ENCODE results near the gene ERCC2.

The ERCC2 gene

DNA sequence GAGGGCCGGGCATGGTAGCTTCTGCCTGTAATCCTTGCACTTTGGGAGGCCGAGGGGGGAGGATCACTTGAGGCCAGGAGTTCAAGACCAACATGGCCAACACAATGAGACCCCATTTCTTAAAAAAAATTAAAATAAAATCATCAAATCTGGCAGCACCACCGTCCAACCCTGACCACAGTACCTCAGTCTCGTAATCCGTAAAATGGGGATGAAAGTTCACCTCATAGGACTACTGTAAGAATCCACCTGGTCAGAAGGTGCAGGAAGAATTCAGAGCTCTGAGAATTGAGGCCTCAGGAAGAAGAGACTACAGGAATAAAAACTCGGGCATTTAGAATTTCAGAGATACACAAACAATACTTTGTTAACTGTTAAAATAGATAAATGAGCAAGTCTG lies 31.4 kb upstream of the ERCC2 start:
- DNase-seq (ENCODE audit: low read depth) = no peak

DNA sequence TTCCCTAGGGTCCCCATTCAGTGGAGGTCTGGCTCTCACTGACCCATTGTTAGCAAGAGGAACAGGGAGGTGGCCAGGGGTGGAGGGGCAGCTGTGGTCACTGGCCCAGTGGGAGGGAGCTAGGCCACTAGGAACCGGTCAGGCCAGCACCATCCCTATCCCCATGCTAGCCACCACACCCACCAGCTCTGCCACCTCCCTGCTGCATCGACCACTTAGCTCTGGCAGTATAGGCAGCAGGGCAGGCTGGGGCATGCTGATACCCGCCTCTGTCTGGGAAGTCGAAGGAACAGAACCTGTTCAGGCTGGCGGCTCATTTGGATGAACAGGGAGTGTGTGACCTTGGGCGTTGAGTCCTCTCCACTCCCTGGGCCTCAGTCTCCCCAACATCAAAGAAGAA lies 29.8 kb upstream of the ERCC2 start:
- no peak for DNase-seq (ENCODE audit: low read depth)

DNA sequence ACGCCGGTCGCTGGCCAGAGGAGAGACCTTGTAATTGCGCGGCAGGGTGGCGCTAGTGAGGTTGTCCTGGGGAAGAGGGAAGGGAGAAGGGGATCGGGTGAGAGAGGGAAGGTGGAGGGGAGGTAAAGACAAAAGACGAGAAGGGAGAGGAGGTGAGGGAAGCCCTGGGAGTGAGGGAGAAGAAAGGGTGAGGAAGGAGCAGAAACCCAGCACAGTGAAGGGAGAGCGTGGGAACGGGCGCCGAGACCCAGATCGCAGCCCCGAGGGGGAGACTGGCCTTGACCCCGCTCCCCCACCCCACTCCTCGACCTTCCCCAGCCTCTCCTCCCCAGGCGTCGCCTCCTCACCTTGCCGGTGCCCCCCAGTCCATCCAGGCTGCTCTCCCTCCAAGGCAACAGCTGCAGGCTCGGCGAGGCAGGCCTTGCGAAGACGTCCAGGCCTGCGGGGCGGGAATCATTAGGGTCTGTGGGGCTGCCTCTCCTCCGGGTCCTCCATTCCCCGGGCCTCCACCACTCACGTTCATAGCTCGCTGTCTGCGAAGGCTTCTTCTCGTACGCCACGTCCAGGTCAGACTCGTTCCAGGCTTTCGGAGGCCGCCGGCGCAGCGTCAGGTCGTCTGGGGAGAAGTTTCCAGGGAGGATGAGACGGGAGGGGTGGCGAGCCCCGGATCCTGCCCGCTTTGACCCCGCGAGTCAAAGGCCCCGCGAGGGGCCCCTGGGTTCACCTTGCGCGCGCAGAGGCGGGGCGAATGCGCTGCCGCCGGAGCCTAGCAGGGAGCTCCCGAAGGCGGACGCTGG lies 25.6 kb upstream of the ERCC2 start:
- no peak for DNase-seq (ENCODE audit: low read depth)

DNA sequence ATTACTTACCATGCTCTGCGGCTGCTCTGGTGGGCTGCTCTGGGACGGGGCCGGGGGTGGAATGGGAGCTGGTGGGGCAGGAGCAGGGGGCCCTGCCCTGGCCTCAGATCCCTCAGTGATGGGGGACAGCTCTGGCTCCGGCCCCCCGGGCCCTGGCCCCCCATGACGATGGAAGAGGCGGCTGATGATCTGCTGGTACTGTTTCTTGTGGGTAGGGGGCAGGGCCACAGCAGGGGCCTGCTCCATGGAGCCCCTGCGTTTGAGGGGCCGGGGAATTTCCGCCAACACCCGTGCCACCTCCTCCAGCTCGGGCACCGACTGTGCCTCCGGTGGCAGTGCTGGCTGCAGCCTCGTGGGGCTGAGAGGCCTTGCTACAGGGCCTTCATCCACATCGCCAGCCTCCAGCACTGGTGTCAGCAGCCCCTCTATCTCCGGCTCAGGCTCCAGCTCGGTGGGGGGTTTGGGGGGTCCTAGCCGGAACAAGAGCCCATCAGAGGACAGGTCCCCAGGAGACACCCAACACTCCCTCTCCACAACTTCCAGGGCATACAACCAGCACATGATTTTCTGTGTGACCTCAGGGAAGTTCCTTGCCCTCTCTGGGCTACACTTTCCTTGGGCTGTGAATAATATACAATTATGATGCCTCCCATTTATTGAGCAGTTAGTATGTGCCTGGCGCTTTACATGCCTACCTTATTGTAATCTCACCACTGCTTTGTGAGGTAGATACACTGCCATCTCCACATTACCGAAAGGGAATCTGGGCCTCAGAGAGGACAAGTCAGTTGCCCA lies 21.7 kb upstream of the ERCC2 start:
- no peak for DNase-seq (ENCODE audit: low read depth)

DNA sequence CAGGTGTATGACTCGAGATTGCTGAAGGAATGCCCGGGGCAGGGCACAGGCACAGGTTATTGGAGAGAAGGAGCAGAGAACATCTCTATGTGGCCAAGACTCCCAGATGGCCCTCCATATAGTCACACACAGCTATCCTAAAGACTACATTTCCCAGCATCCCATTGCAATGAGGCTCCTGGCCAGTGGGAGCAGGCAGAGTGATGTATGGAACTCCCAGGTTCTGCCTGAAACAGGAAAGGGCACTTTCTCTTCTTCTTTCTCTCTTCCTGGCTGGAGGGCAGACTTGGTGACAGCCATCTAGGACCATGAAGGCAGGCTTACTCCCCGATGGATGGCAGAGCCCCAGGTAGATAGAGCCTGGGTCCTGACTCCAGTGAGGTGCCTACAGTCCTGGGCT lies 21.0 kb upstream of the ERCC2 start:
- no peak for DNase-seq (ENCODE audit: low read depth)

DNA sequence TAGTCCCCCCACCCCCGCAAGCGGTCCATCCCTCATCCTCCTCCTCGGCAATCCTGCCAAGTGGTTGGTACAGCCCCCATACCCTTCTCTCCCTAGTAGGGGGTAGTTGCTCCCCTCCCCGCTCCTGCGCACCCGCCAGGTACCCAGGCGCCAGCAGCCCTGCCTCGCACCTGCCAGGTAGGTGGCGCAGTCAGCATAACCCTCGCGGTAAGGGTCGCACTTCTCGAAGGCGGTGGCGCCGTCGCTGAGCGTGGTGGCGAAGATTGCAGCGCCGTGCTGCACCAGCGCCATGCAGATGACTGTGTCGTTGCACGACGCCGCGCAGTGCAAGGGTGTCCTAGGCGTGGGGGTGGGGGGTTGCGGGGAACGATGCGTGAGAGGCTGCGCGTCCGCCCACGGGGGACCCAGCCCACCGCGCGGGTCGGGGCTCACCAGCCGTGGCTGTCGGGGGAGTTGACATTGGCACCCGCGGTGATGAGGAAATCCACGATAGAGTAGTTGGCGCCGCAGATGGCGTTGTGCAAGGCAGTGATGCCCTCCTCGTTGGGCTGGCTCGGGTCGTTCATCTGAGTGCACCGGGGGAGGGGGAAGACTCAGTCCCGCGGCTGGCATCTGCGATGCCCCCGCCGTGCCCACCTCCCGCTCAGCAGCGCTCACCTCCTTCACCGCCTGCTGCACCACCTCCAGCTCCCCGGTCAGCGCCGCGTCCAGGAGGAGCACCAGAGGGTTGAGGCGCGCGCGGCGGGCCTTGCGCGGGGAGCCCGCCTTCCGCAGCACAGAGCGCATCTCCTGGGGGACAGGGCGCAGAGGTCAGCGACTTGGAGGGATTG lies 15.2 kb upstream of the ERCC2 start:
- no peak for DNase-seq (ENCODE audit: low read depth)

DNA sequence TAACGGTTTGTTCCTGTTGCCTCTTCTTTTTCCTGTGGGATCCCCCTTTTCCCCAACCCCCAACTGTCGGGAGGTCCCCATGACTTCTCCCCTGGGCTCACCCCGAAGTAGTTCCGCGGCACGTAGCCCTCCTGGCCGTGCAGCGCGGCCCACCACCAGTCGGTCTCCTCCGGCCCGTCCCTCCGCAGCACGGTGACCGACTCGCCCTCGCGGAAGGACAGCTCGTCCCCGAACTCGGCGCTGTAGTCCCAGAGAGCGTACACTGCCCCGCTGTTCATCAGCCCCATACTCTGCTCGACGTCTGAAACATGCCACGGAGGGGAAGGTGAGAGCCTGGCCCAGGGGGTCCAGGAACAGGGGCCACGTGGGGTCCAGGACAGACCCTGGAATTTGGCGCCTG lies 12.1 kb upstream of the ERCC2 start:
- DNase-seq (ENCODE audit: low read depth) = no peak

DNA sequence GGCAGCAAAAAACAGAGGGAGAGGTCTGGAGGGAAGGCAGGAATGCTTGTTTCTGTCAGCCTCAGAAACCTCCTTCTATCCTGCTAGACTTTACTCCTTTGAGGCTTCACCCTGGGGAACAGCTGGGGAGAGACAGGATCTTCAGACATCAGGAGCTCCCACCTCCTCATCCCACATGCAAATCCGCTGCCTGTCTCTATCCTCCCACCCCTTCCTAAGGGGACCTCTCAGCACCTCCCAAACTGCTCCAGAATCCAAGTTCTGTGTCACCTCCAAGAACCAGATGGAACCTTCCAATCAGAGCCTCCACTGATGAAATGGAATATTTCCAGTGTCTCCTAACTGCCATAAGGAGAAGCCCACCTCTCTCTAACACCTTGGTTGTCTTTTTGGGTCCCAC lies 9.7 kb upstream of the ERCC2 start:
- no peak for DNase-seq (ENCODE audit: low read depth)

DNA sequence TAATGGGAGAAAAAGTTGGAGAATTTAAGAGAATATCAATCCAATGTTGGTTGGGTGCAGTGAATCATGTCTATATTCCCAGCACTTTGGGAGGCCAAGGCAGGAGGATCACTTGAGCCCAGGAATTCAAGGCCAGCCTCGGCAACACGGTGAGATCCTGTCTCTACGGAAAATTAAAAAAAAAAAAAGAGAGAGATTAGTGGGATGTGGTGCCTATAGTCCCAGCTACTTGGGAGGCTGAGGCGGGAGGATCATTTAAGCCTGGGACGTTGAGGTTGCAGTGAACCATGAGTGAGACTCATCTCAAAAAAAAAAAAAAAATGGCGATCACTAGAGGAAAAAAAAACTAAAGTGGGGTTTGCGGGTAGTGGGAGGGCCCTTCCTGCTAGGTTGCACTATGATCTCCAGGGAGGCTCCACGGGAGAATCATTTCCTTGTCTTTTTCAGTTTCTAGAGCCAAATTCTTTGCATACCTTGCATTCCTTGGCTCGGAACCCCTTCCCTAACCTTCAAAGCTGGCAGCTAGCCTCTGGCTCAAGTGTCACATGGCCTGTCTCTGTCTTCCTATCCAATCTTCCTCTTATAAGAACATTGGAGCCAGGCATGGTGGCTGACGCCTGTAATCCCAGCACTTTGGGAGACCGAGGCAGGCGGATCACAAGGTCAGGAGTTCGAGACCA lies 5.8 kb upstream of the ERCC2 start:
- DNase-seq (ENCODE audit: low read depth) = no peak

DNA sequence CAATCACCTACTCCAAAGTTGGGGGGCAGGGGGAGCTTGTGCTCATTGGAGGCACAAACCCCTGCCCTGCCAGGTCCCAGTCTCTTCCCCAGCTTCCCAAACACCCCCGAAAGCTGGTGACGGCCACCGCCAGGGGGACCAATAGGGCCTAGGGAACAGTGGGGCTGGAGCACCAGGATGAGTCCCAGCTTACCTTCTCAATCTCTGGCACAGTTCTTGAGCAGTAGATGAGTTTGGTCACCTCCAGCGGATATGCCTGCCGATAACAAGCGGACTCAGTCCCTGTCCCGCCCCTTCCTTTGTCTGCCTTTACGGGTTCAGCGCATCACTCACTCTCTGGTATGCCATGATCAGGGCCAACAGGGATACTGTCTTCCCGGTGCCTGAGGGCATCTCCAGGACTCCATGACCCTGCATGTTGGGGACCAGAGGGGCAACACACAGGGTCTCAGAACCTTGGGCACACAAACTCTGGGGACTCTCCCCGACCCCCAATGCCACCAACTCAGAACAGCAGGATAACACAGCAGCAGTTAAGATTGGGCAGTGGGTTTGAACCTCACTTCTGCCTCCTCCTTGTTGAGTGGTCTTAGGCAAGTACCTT lies 1.5 kb downstream of the ERCC2 start:
- DNase-seq (ENCODE audit: low read depth) = no peak

DNA sequence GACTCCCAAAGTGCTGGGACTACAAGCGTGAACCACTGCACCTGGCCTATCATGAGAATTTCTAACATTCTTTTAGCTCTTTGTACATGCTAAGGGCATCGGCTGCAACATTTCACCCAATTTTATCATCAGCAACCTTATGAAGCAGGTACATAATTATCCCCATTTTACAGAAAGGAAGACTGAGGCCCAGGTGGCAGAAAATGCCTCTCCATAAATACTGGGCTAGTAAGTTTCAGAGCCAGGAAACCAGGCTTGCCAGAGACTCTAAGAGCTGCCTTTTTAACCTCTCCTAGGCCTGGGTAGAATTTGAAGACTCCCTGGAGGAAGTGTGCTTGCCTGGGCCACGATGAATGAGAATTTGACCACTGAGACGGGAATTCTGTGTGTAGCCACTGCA lies 2.2 kb downstream of the ERCC2 start:
- DNase-seq (ENCODE audit: low read depth) = no peak

DNA sequence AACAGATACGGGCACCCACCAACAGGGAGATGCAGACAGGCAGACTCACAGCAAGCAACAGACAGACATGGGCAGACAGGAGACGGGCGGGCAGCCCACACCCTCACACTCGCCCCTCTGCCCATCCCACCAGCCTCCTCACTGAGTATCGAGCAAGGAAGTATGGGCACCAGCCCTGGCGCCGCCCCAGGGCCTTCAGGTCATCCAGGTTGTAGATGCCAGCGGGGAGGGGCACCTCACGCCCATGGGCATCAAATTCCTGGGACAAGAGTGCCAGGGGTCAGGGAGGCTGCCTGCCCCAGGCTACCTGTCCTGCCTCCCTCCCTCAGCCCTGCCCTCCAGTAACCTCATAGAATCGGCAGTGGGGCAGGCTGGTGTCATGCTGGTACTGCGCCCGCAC lies 5.7 kb downstream of the ERCC2 start:
- no peak for DNase-seq (ENCODE audit: low read depth)

DNA sequence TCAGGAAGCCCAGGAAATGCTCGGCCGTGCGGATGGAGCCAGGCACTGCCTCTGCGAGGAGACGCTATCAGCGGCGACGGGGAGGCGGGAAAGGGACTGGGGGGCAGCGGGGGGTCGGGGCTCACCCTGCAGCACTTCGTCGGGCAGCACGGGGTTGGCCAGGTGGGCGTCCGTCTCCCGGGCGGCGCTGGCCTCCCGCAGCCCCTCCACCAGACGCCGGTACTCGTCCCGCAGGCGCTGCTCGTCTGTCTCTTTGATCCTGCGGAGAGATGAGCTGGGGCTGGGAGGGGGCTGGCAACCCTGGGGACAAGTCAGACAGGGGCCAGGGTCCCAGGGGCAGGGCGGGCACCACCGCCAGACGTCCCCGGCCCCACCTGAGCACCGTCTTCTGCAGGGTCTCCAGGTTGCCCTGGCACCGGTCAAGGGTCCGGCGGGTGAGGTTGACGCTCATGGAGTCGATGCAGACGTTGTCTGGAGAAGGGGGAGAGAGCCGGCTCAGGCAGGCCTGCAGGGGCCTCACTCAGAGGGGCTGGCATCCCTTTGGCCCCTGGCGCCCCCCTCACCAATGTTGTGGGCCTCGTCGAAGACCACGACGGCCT lies 6.4 kb downstream of the ERCC2 start:
- DNase-seq (ENCODE audit: low read depth) = no peak

DNA sequence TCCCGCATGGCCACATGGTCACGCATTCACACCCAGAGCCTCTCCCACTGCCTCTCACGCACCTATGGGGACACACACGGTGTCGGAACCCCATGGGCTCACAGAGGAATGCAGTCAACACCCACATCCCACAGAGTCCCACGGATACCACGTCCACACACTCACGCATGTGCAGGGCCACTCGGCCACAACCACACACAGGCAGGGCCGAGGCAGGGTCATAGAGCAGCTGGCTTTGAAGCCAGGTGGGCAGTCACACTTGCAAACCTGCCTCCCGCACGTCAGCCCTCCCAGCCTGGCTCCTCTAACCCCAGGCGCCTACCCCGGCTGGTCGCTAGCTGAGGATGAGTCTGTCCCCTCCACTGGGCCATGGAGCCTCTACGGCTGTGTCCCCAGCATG lies 8.1 kb downstream of the ERCC2 start:
- DNase-seq (ENCODE audit: low read depth) = no peak

DNA sequence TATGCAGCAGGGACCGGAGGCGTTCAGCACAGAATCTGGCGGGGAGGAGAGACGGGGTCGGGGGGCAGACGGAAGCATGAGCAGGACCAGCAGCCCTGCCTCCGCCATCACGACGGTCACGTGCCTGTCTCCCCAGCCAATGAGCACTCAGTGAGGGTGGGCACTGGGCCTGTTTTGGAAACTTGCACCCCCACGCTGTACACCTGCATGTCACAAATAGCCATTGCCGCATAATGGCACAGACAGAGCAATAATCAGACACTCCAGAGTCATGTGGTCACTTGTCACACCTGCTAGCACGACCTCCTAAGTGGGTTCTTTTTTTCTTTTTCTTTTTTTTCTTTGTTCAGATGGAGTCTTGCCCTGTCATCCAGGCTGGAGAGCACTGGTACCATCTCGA lies 8.8 kb downstream of the ERCC2 start:
- DNase-seq (ENCODE audit: low read depth) = no peak

DNA sequence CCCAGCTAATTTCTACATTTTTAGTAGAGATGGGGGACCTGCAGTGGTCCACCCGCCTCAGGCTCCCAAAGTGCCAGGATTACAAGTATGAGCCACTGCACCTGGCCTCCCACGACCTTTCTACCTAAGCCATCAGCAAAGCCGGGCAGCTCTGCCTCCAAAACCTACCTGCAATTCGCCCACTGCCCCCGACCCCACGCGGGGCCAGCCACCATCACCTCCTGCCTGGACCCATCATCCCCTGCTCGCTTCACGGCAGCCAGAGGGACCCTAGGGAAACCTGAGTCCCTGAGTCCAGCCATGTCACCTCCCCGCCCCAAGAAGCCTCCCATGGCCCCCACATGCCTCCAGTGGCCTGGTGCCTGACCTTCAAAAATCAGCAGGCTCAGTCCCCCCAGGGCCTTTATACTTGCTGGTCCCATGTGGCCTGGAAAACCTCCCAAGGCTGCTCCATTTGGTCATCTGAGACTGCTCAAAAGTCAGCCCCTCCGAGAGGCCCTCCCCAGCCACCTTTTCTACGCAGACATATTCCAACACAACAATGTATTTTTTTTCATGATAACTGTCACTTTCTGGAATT lies 12.1 kb downstream of the ERCC2 start:
- DNase-seq (ENCODE audit: low read depth) = no peak

DNA sequence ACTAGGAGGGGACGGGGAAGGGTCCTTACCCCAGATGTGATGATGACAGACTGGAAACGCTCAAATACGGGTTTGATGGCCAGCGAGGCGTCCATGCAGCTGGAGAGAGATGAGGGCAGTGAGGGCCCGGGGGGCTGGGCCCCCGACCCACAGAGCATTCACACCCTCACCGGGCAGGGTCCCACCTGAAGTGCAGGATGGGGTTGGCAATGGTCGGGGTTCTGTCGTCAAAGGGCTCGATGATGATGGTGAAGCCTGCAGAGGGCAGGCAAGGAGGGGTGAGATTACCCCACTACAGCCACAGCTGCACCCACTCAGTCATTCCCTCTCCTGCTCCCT lies 13.0 kb downstream of the ERCC2 start:
- no peak for DNase-seq (ENCODE audit: low read depth)

DNA sequence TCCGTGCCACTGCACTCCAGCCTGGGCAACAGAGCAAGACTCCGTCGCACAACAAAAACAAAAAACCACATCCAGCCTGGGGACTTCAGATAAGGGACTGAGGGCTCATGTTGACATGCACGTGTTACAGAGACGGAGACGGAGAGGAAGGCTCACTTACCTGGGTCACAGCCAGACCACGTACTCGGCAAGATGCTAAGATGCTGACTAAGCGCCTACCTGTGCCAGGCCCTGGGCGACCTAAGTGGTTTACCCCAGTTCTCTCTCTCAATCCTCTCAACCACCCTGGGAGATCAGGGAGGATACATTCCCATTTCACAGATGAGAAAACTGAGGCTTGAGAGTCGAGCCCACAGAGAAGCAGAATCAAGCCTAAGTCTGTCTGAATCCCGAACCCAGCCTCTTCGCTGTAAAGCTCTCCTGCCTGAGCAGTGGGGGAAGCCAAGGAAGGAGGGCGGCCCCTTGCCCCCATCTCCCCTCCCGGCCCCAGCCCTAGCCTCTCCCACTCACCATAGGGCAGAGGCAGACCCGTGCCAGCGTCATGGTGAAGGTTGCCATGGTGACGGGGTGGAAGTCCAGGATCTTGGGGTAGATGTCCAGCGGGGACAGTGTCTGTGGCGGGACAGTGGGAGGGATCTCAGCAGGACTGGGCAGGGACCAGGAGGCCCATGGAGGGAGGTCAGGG lies 13.5 kb downstream of the ERCC2 start:
- DNase-seq (ENCODE audit: low read depth) = no peak

DNA sequence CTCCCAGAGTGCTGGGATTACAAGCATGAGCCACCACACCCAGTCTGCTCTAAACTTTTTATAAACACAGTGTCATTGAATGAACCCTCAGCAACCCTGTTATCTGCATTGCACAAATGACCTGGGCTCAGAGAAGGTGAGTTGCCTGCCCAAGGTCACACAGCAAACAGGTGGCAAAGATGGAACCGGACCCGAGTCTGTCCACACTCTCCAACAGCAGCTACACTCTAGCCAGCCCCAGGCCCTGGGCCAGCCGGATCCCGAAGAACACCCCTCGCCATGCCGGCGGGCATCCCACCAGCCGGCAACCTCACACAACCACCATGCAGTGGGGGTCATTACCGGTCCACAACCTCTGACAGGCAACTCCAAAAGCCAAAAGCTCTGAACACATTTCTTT lies 14.5 kb downstream of the ERCC2 start:
- DNase-seq (ENCODE audit: low read depth) = no peak

DNA sequence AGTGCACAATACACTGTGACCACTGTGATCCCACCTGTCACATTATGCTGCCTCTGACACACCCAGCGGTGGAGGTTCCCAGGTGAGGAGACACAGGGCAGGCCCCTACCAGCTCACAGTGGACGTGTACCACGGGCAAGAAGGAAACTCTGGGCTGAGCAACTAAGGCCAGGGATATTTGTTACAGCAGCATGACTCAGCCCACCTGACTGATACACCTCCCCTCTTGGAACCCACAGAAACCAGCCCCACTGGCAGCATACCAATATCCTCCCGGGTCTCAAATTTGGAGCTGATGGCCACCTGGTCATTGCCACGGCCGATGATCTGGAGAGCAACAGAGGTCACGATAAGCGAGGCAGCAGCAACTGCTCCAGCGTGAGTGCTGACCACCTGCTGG lies 15.0 kb downstream of the ERCC2 start:
- no peak for DNase-seq (ENCODE audit: low read depth)
